ENCODE measurements around the gene TINAGL1.

DNA sequence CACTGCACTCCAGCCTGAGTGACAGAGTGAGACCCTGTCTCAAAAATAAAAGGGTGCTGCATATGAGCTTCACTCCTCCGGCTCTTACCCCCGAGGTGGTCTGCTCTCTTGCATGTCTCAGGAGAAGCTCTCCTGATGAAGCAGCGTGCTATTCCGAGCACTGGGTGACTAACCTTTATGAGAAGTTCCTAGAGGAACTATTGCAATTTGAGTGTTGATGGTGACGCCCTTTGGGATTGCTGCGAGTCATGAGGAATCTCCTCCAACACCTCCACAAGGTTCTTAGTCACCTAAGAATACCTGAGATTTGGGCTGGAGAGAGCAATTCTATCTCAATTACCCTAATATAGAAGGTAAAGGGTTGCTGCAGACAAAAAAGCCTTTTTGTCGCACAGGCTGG, 40.8 kb upstream of the TINAGL1 start:
- no peak for TF ChIP-seq FOXP2 (optimal IDR thresholded peaks at IDR 0.05; ENCODE audit: borderline replicate concordance, extremely low read depth, extremely low read length, insufficient read depth)
- TF ChIP-seq, protein P1, sequence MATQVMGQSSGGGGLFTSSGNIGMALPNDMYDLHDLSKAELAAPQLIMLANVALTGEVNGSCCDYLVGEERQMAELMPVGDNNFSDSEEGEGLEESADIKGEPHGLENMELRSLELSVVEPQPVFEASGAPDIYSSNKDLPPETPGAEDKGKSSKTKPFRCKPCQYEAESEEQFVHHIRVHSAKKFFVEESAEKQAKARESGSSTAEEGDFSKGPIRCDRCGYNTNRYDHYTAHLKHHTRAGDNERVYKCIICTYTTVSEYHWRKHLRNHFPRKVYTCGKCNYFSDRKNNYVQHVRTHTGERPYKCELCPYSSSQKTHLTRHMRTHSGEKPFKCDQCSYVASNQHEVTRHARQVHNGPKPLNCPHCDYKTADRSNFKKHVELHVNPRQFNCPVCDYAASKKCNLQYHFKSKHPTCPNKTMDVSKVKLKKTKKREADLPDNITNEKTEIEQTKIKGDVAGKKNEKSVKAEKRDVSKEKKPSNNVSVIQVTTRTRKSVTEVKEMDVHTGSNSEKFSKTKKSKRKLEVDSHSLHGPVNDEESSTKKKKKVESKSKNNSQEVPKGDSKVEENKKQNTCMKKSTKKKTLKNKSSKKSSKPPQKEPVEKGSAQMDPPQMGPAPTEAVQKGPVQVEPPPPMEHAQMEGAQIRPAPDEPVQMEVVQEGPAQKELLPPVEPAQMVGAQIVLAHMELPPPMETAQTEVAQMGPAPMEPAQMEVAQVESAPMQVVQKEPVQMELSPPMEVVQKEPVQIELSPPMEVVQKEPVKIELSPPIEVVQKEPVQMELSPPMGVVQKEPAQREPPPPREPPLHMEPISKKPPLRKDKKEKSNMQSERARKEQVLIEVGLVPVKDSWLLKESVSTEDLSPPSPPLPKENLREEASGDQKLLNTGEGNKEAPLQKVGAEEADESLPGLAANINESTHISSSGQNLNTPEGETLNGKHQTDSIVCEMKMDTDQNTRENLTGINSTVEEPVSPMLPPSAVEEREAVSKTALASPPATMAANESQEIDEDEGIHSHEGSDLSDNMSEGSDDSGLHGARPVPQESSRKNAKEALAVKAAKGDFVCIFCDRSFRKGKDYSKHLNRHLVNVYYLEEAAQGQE (IDR thresholded peaks at IDR 0.05; ENCODE audit: insufficient read depth in 1 of 2, low read depth in 2 of 2, low read length in 2 of 2), result no peak
- TF ChIP-seq TAF1 (IDR thresholded peaks at IDR 0.05; ENCODE audit: borderline replicate concordance, insufficient read depth, low read length), result no peak
